ENCODE data around the gene SGO2.

Gene SGO2

GRCh38 chr2:200525882-200526651 is at the start of gene SGO2:
Gene SGO2 (plus strand): TSS chr2:200526207. CDS start chr2:200532976, 6,769 bp downstream.
- peak; percentile 89 to 95 for DNase-seq (ENCODE audit: low read depth in 2 of 2)

- no peak for DNase-seq (ENCODE audit: low read depth in 2 of 2)
Observed at GRCh38 chr2:200476836-200477235, 49.2 kb upstream of the SGO2 start.

GRCh38 chr2:200477667-200478131 is 48.3 kb upstream of the SGO2 start:
- DNase-seq (ENCODE audit: low read depth in 2 of 2) = no peak

- DNase-seq (ENCODE audit: low read depth in 2 of 2) = no peak
Observed at GRCh38 chr2:200479692-200480265, 46.2 kb upstream of the SGO2 start.

- no peak for DNase-seq (ENCODE audit: low read depth in 2 of 2)
Observed at GRCh38 chr2:200482194-200482593, 43.8 kb upstream of the SGO2 start.

- DNase-seq (ENCODE audit: low read depth in 2 of 2) = no peak
Observed at GRCh38 chr2:200483729-200484198, 42.2 kb upstream of the SGO2 start.

GRCh38 chr2:200484934-200485333 is 41.1 kb upstream of the SGO2 start:
- DNase-seq (ENCODE audit: low read depth in 2 of 2) = no peak

- no peak for DNase-seq (ENCODE audit: low read depth in 2 of 2)
Observed at GRCh38 chr2:200486529-200486928, 39.5 kb upstream of the SGO2 start.

- DNase-seq (ENCODE audit: low read depth in 2 of 2) = no peak
Observed at GRCh38 chr2:200488169-200488568, 37.8 kb upstream of the SGO2 start.

GRCh38 chr2:200490001-200490400 is 36.0 kb upstream of the SGO2 start:
- no peak for DNase-seq (ENCODE audit: low read depth in 2 of 2)

GRCh38 chr2:200492656-200493055 is 33.4 kb upstream of the SGO2 start:
- DNase-seq (ENCODE audit: low read depth in 2 of 2) = no peak

GRCh38 chr2:200494048-200494447 is 32.0 kb upstream of the SGO2 start:
- no peak for DNase-seq (ENCODE audit: low read depth in 2 of 2)

- no peak for DNase-seq (ENCODE audit: low read depth in 2 of 2)
Observed at GRCh38 chr2:200496696-200497095, 29.3 kb upstream of the SGO2 start.

GRCh38 chr2:200498402-200499162 is 27.4 kb upstream of the SGO2 start:
- no peak for DNase-seq (ENCODE audit: low read depth in 2 of 2)

- no peak for DNase-seq (ENCODE audit: low read depth in 2 of 2)
Observed at GRCh38 chr2:200502196-200502595, 23.8 kb upstream of the SGO2 start.

- DNase-seq (ENCODE audit: low read depth in 2 of 2) = no peak
Observed at GRCh38 chr2:200506679-200507078, 19.3 kb upstream of the SGO2 start.

- DNase-seq (ENCODE audit: low read depth in 2 of 2) = no peak
Observed at GRCh38 chr2:200507179-200507578, 18.8 kb upstream of the SGO2 start.

- DNase-seq (ENCODE audit: low read depth in 2 of 2) = no peak
Observed at GRCh38 chr2:200509235-200509611, 16.8 kb upstream of the SGO2 start.

GRCh38 chr2:200509612-200510433 is 16.2 kb upstream of the SGO2 start, which contains the start of gene KCTD18:
Gene KCTD18 (minus strand): TSS chr2:200510068. CDS start chr2:200507016, 3,052 bp downstream.
- peak; percentile 82 to 90 for DNase-seq (ENCODE audit: low read depth in 2 of 2)

GRCh38 chr2:200515155-200515554 is 10.9 kb upstream of the SGO2 start:
- no peak for DNase-seq (ENCODE audit: low read depth in 2 of 2)

GRCh38 chr2:200523158-200523557 is 2.8 kb upstream of the SGO2 start:
- no peak for DNase-seq (ENCODE audit: low read depth in 2 of 2)

GRCh38 chr2:200523604-200524003 is 2.4 kb upstream of the SGO2 start:
- DNase-seq (ENCODE audit: low read depth in 2 of 2) = no peak

Data from stimulated activated CD4-positive, alpha-beta T cell treated with anti-CD3 and anti-CD28 coated beads, Interleukin-12 subunit alpha, Interleukin-12 subunit beta, amount 100 ng/mL, for 24 hours (primary cell).